Endothelial cell of umbilical vein (primary cell): ENCODE results near the gene ADARB2. TPM values are rescaled to one million over a fixed set of nuclear protein-coding genes. Genes with fewer than 3 reads are reported as not detected.

ENCODE experiments used
- BruUV-seq: library from RNA; stranded (reverse); fragments of 400-500 nt; replicated peaks from 2 replicates; lab custom pipeline; 2021; lab: Mats Ljungman, UMichigan
- CTCF ChIA-PET: fragments of 300-600, 350-600 bp; sonication (Branson Sonifier 250); formaldehyde crosslinking; loops from one replicate; lab custom pipeline; 2021; ENCODE audit warnings: antibody characterized with exemption, inconsistent platforms; lab: Charles Lee
- POLR2A ChIA-PET: fragments of 300-600, 350-600 bp; sonication (Branson Sonifier 250); formaldehyde crosslinking; loops from one replicate; lab custom pipeline; 2021; ENCODE audit warnings: antibody characterized with exemption, inconsistent platforms; lab: Charles Lee
- DNase-seq: peaks from one replicate; pipeline ENCODE4 v3.0.0-alpha.2; 2011; ENCODE audit warnings: low read depth, low spot score
- FAIRE-seq: peaks from 2 replicates; lab custom pipeline; 2011; peaks lifted over from hg19 to GRCh38; lab: Jason Lieb, UNC
- H2AFZ ChIP-seq: 2 replicates; pipeline ENCODE4 v1.6.0; 2012; ENCODE audit warnings: low read depth, low read length, control low read depth, inconsistent platforms
- H3K27ac ChIP-seq: 2 replicates; pipeline ENCODE4 v1.5.1; 2011; ENCODE audit warnings: low read depth, mild to moderate bottlenecking, control low read depth, low read length, moderate library complexity; ENCODE audit not compliant: insufficient read depth
- H3K27me3 ChIP-seq, 2 experiments: 2 replicates each; pipeline versions ENCODE4 v1.6.0 to v1.6.1; 2011; ENCODE audit warnings: low read length in 2 of 2, mixed read lengths in 1 of 2; ENCODE audit not compliant: control insufficient read depth in 2 of 2, insufficient read depth in 2 of 2
- H3K36me3 ChIP-seq, 2 experiments: 2 replicates in 1 of 2; 3 replicates in 1 of 2; pipeline ENCODE4 v1.5.1; 2011; ENCODE audit warnings: low read length in 2 of 2, mild to moderate bottlenecking in 1 of 2, moderate library complexity in 1 of 2; ENCODE audit not compliant: control insufficient read depth in 2 of 2, insufficient read depth in 2 of 2; ENCODE audit errors: extremely low read depth in 1 of 2
- H3K4me1 ChIP-seq: 3 replicates; pipeline ENCODE4 v1.5.1; 2011; ENCODE audit warnings: mild to moderate bottlenecking, low read length; ENCODE audit not compliant: control insufficient read depth, insufficient read depth; ENCODE audit errors: extremely low read depth
- H3K4me2 ChIP-seq: 2 replicates; pipeline ENCODE4 v1.6.1; 2011; ENCODE audit warnings: low read length, control low read depth, mixed read lengths; ENCODE audit not compliant: insufficient read depth
- H3K4me3 ChIP-seq, 3 experiments: fragments of 200-600 bp in 1 of 3; sonication (generic), shearing (Covaris generic) in 1 of 3; replicated peaks in 1 of 3; 2 replicates each; pipeline ENCODE4 v1.5.1; 2011 to 2016; ENCODE audit warnings: control low read depth in 3 of 3, low read length in 3 of 3, mild to moderate bottlenecking in 2 of 3, inconsistent platforms in 1 of 3, low read depth in 1 of 3, moderate library complexity in 1 of 3; ENCODE audit not compliant: insufficient read depth in 1 of 3
- H3K79me2 ChIP-seq: 2 replicates; pipeline ENCODE4 v1.6.0; 2012; ENCODE audit warnings: low read length, inconsistent platforms; ENCODE audit not compliant: control insufficient read depth, insufficient read depth
- H3K9ac ChIP-seq: replicated peaks from 2 replicates; pipeline ENCODE3; 2011; ENCODE audit warnings: low read length, control low read depth; ENCODE audit not compliant: insufficient read depth; ENCODE audit errors: extremely low read depth
- H3K9me1 ChIP-seq: replicated peaks from 3 replicates; pipeline ENCODE4 v1.6.0; 2011; ENCODE audit warnings: mild to moderate bottlenecking, low read length; ENCODE audit not compliant: control insufficient read depth, insufficient read depth; ENCODE audit errors: extremely low read depth
- H3K9me3 ChIP-seq: replicated peaks from 2 replicates; pipeline ENCODE4 v1.5.1; 2012; ENCODE audit warnings: low read length, inconsistent platforms; ENCODE audit not compliant: control insufficient read depth, insufficient read depth
- H4K20me1 ChIP-seq: replicated peaks from 2 replicates; pipeline ENCODE3; 2011; ENCODE audit warnings: mild to moderate bottlenecking, low read length; ENCODE audit not compliant: control insufficient read depth, insufficient read depth; ENCODE audit errors: extremely low read depth
- EZH2 ChIP-seq: IDR thresholded peaks from 2 replicates; pipeline ENCODE4 v1.6.1; 2012; ENCODE audit warnings: borderline replicate concordance, low read depth, mild to moderate bottlenecking, moderate library complexity, low read length, inconsistent platforms; ENCODE audit not compliant: severe bottlenecking
- FOS ChIP-seq: IDR thresholded peaks from 2 replicates; pipeline ENCODE4 v1.6.1; 2011; ENCODE audit warnings: mild to moderate bottlenecking, low read length, moderate library complexity, borderline replicate concordance; ENCODE audit not compliant: insufficient read depth
- GATA2 ChIP-seq: IDR thresholded peaks from 2 replicates; pipeline ENCODE4 v1.7.0; 2011; ENCODE audit warnings: low read depth, mild to moderate bottlenecking, moderate library complexity, mixed read lengths, low read length; ENCODE audit not compliant: insufficient read length, insufficient read depth
- JUN ChIP-seq: IDR thresholded peaks from 2 replicates; pipeline ENCODE4 v1.6.1; 2011; ENCODE audit warnings: borderline replicate concordance, low read depth; ENCODE audit not compliant: insufficient read length, insufficient read depth
- MYC ChIP-seq: IDR thresholded peaks from one replicate; pipeline ENCODE4 v1.6.1; 2011; ENCODE audit warnings: mild to moderate bottlenecking, low read depth, low read length
- POLR2A ChIP-seq: IDR thresholded peaks from 2 replicates; pipeline ENCODE4 v1.6.1; 2012; ENCODE audit warnings: low read depth, mild to moderate bottlenecking, control low read depth, low read length
- POLR2AphosphoS5 ChIP-seq: IDR thresholded peaks from 2 replicates; pipeline ENCODE4 v1.6.1; 2012; ENCODE audit warnings: low read depth, mild to moderate bottlenecking, control low read depth, low read length, moderate library complexity; ENCODE audit not compliant: insufficient read depth
- dilution Hi-C: fragments of 300-500 bp; cut with MboI; formaldehyde crosslinking; loops from one replicate; pipeline ENCODE4 v1.15.0; 2019; ENCODE audit warnings: low sequenced_read_pairs; ENCODE audit not compliant: extremely low pct_ligation_motif_present
- intact Hi-C: fragments of 100-400 bp; cut with micrococcal nuclease; formaldehyde crosslinking; loops from one replicate; pipeline ENCODE4 v1.10.0; 2022
- polyA plus RNA-seq, 4 experiments: library from polyadenylated mRNA; depleted of rRNA in 3 of 4; stranded (reverse) in 3 of 4; unstranded in 1 of 4; fragments of >200 nt; gene quantifications; 2 replicates each; pipeline versions ENCODE4 v1.2.1 to v1.2.3, GENCODE V29; 2011 to 2012; ENCODE audit warnings: missing spikeins in 1 of 4
- total RNA-seq: library from RNA; stranded (reverse); gene quantifications from 2 replicates; pipeline ENCODE4 v1.2.3, GENCODE V29; 2021
- TF ChIP-seq, protein P1 (sequence below): IDR thresholded peaks from 2 replicates; pipeline ENCODE4 v1.6.1; 2011; ENCODE audit not compliant: insufficient read depth, insufficient read length
- TF ChIP-seq, protein P2 (sequence below), 2 donors: IDR thresholded peaks; 1 replicate in 1 of 2; 2 replicates in 1 of 2; pipeline ENCODE4 v1.5.1; 2011; ENCODE audit warnings: low read length in 2 of 2, mild to moderate bottlenecking in 2 of 2, moderate library complexity in 2 of 2, control low read depth in 1 of 2, inconsistent platforms in 1 of 2, low read depth in 1 of 2; ENCODE audit not compliant: insufficient read depth in 1 of 2; ENCODE audit errors: extremely low read depth in 1 of 2

The ADARB2 gene
- total and polyA plus RNA-seq, 2 donors (not counting 3 experiments of a cell fraction or from before 2014, with no cell fraction given): not detected

DNA sequence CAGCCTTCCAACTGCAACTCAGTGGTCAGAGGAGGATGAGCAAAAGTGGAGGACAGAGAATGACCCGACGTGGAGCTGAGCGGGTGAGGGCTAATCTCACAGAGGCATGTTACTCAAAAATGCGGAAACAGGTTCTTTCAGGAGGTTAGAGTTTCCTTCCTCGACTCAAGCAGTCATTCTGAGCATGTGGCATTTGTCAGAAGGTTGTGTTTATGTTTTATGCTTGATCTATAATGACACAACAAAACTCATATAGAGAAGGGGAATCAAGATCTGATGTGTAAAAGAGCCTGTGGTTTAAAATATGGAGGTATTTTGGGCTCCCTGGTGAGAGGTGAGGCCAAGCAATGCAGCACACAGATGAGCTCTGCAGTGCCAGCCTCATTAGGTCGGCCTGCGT is 311.4 kb downstream of the ADARB2 start:
- Histone ChIP-seq H3K4me1 (no peaks in the 10 kb centered on the region), H3K27me3 (no peaks in the 10 kb centered on the region), H3K9ac (no peak overlapping the region), H3K9me3 (no peaks in the 10 kb centered on the region), H4K20me1 (no peaks in the 10 kb centered on the region), H3K79me2 (no peaks in the 10 kb centered on the region), H3K27ac (no peak overlapping the region), H3K4me2 (no peak overlapping the region), H3K36me3 (no peaks in the 10 kb centered on the region), H2AFZ (no peak overlapping the region), H3K4me3 (no peak overlapping the region), H3K9me1 (no peaks in the 10 kb centered on the region)
- CTCF ChIA-PET: no interaction called here
- intact Hi-C loops: no loop called here
- TF ChIP-seq POLR2AphosphoS5: no peak
- TF ChIP-seq, protein P1, sequence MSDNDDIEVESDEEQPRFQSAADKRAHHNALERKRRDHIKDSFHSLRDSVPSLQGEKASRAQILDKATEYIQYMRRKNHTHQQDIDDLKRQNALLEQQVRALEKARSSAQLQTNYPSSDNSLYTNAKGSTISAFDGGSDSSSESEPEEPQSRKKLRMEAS: no peak
- TF ChIP-seq EZH2: no peak
- TF ChIP-seq POLR2A: no peak
- no peak for DNase-seq
- no TSS peak for BruUV-seq
- FAIRE-seq: no peak
- dilution Hi-C loops: no loop called here
- POLR2A ChIA-PET: no interaction called here

DNA sequence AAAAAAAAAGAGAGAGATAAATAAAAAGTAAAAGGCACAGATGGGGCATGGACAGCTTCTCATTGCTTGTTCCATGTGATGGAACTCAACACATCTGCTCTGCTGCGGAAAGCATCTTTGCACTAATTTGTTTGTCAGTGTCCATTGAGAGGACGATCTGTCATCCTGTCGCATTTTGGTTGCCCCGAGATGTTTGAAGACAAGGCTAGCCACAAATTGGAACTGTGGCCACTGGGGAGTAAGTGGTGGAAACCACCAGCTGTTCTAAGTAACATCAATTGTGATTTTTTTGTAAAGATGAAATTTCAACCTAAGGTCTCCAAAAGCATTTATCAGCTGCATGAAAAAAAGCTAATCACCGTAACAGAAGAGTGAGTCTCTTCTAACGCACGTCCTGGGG is 312.7 kb downstream of the ADARB2 start:
- BruUV-seq: no TSS peak
- H3K79me2 ChIP-seq: no peaks in the 10 kb centered on the region
- no peak overlapping the region for H3K9ac ChIP-seq
- TF ChIP-seq, protein P2, sequence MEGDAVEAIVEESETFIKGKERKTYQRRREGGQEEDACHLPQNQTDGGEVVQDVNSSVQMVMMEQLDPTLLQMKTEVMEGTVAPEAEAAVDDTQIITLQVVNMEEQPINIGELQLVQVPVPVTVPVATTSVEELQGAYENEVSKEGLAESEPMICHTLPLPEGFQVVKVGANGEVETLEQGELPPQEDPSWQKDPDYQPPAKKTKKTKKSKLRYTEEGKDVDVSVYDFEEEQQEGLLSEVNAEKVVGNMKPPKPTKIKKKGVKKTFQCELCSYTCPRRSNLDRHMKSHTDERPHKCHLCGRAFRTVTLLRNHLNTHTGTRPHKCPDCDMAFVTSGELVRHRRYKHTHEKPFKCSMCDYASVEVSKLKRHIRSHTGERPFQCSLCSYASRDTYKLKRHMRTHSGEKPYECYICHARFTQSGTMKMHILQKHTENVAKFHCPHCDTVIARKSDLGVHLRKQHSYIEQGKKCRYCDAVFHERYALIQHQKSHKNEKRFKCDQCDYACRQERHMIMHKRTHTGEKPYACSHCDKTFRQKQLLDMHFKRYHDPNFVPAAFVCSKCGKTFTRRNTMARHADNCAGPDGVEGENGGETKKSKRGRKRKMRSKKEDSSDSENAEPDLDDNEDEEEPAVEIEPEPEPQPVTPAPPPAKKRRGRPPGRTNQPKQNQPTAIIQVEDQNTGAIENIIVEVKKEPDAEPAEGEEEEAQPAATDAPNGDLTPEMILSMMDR (IDR thresholded peaks at IDR 0.05; ENCODE audit: extremely low read depth in 1 of 2, insufficient read depth in 1 of 2, low read depth in 1 of 2, low read length in 2 of 2): no peak
- no peak for TF ChIP-seq GATA2
- TF ChIP-seq FOS: no peak
- TF ChIP-seq MYC: no peak
- TF ChIP-seq EZH2: no peak
- TF ChIP-seq POLR2AphosphoS5: no peak
- no peak for TF ChIP-seq JUN
- no peak for TF ChIP-seq POLR2A
- TF ChIP-seq, protein P1: no peak
- H3K4me3 ChIP-seq: no peak overlapping the region
- H3K36me3 ChIP-seq: no peaks in the 10 kb centered on the region
- H3K9me1 ChIP-seq: no peaks in the 10 kb centered on the region
- ChIA-PET POLR2A (no interaction called here), CTCF (no interaction called here)
- no peaks in the 10 kb centered on the region for H3K9me3 ChIP-seq
- H3K27me3 ChIP-seq: no peaks in the 10 kb centered on the region
- no peak overlapping the region for H2AFZ ChIP-seq
- no peaks in the 10 kb centered on the region for H3K4me1 ChIP-seq
- intact Hi-C loops: loop anchor here (5.0 kb wide), 1 partner anchor 1628 kb away; no protein-coding TSS in a partner anchor
- dilution Hi-C loops: no loop called here
- DNase-seq (no peak), FAIRE-seq (no peak)
- H3K4me2 ChIP-seq: no peak overlapping the region
- no peaks in the 10 kb centered on the region for H4K20me1 ChIP-seq
- no peak overlapping the region for H3K27ac ChIP-seq
